Ishikawa (cell line): ENCODE measurements around the gene DCP1B.

Experiments
- CEBPB ChIP-seq: IDR thresholded peaks from 2 replicates; pipeline ENCODE4 v1.6.1; 2012
- FOXM1 ChIP-seq: IDR thresholded peaks from 2 replicates; pipeline ENCODE4 v1.6.1; 2012; ENCODE audit warnings: low read depth, borderline replicate concordance

GRCh38 chr12:1915082-1915968, 88.9 kb downstream of the DCP1B start:
- no peak for TF ChIP-seq CEBPB
- no peak for TF ChIP-seq FOXM1
